Measurements from ENCODE around the gene TUBB4B.

DNA sequence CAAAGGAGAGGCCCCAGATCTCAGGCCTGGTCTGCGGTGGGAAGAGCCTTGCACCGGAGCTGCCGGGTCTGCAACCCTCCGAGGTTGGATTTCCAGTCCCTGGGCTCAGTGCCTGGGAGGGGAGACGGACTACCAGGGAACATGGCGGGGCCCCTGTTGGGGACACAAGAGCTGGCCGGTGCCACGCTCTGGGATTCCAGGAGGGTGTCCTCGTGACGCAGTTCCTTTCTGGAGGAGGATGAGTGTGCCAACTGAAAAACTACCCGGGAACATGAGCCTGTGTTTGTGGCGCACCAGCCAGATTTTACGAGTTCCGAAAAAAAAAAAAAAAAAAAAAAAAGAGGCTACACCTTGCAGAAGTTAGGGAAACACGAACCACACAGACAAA is 52.0 kb downstream of the TUBB4B start:
- TF ChIP-seq, protein P1, sequence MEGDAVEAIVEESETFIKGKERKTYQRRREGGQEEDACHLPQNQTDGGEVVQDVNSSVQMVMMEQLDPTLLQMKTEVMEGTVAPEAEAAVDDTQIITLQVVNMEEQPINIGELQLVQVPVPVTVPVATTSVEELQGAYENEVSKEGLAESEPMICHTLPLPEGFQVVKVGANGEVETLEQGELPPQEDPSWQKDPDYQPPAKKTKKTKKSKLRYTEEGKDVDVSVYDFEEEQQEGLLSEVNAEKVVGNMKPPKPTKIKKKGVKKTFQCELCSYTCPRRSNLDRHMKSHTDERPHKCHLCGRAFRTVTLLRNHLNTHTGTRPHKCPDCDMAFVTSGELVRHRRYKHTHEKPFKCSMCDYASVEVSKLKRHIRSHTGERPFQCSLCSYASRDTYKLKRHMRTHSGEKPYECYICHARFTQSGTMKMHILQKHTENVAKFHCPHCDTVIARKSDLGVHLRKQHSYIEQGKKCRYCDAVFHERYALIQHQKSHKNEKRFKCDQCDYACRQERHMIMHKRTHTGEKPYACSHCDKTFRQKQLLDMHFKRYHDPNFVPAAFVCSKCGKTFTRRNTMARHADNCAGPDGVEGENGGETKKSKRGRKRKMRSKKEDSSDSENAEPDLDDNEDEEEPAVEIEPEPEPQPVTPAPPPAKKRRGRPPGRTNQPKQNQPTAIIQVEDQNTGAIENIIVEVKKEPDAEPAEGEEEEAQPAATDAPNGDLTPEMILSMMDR (IDR thresholded peaks at IDR 0.05 in 8 of 11, conservative IDR thresholded peaks at IDR 0.05 in 3 of 11): no peak
- no peak for TF ChIP-seq POLR2A (IDR thresholded peaks at IDR 0.05)
